ENCODE results near the gene DEPDC7. TPM values are rescaled to one million over a fixed set of nuclear protein-coding genes. Genes with fewer than 3 reads are reported as not detected.

DEPDC7 gene
- total and polyA plus RNA-seq, 4 donors = 7.1 to 64.8 (median 41.5) TPM

- TF ChIP-seq ZBTB33 (IDR thresholded peaks at IDR 0.05) (no peak), TAF1 (conservative IDR thresholded peaks at IDR 0.05) (no peak), REST (IDR thresholded peaks at IDR 0.05) (no peak), MAX (IDR thresholded peaks at IDR 0.05) (no peak), RAD21 (IDR thresholded peaks at IDR 0.05) (no peak)
Measured at GRCh38 chr11:33072465-33072864, 56.8 kb downstream of the DEPDC7 start (continued).

Small RNAs within 50 kb of the gene (small RNA-seq; reads per million reads assigned to genes)
- gene RF00019 = not detected

Other genes starting within 250 kb of the DEPDC7 start
- gene CCDC73, start 221.2 kb upstream of the DEPDC7 start, total RNA-seq = under 1 TPM; 0.23 to 0.50 TPM
- under 1 TPM; 0.02 to 0.43 TPM for gene CCDC73, start 221.2 kb upstream of the DEPDC7 start, polyA plus RNA-seq
- gene PRRG4, start 186.0 kb upstream of the DEPDC7 start, total RNA-seq = 10 to 100 TPM in 1 of 2 donors, 1 to 10 TPM in 1; 6.2 to 12.0 TPM
- gene PRRG4, start 186.0 kb upstream of the DEPDC7 start, polyA plus RNA-seq = 1 to 10 TPM; 3.4 to 5.7 TPM
- gene QSER1, start 123.1 kb upstream of the DEPDC7 start, total RNA-seq = 10 to 100 TPM; 11.9 to 12.6 TPM
- 1 to 10 TPM; 2.4 TPM for gene QSER1, start 123.1 kb upstream of the DEPDC7 start, polyA plus RNA-seq
- gene TCP11L1, start 23.7 kb downstream of the DEPDC7 start, total RNA-seq = 10 to 100 TPM; 10.5 to 11.7 TPM
- 1 to 10 TPM; 2.9 to 3.3 TPM for gene TCP11L1, start 23.7 kb downstream of the DEPDC7 start, polyA plus RNA-seq
- 10 to 100 TPM in 1 of 2 donors, 1 to 10 TPM in 1; 7.9 to 16.1 TPM for gene CSTF3, start 145.6 kb downstream of the DEPDC7 start, total RNA-seq
- gene CSTF3, start 145.6 kb downstream of the DEPDC7 start, polyA plus RNA-seq = 10 to 100 TPM in 1 of 2 donors, 1 to 10 TPM in 1; 8.6 to 20.8 TPM
- 10 to 100 TPM; 42.9 to 67.5 TPM for gene HIPK3, start 241.5 kb downstream of the DEPDC7 start, total RNA-seq
- gene HIPK3, start 241.5 kb downstream of the DEPDC7 start, polyA plus RNA-seq = 10 to 100 TPM; 12.0 to 12.2 TPM

Data from liver (tissue), 6 donors.